HG02571 (cell line): ENCODE results near the gene PPP1R1B.
A peak's percentile ranks its signal among the peaks of the same experiment; 100 is the strongest.

Experiments used
- ATAC-seq: cut with Tn5 transposase; IDR thresholded peaks from one replicate; pipeline ENCODE4 v1.9.1; 2021; ENCODE audit warnings: mild to moderate bottlenecking, moderate library complexity; ENCODE audit not compliant: unreplicated experiment

PPP1R1B gene

GRCh38 chr17:39631403-39631802 is 4.7 kb downstream of the PPP1R1B start:
- no peak for ATAC-seq

GRCh38 chr17:39632153-39632941 is 5.6 kb downstream of the PPP1R1B start:
- no peak for ATAC-seq

DNA sequence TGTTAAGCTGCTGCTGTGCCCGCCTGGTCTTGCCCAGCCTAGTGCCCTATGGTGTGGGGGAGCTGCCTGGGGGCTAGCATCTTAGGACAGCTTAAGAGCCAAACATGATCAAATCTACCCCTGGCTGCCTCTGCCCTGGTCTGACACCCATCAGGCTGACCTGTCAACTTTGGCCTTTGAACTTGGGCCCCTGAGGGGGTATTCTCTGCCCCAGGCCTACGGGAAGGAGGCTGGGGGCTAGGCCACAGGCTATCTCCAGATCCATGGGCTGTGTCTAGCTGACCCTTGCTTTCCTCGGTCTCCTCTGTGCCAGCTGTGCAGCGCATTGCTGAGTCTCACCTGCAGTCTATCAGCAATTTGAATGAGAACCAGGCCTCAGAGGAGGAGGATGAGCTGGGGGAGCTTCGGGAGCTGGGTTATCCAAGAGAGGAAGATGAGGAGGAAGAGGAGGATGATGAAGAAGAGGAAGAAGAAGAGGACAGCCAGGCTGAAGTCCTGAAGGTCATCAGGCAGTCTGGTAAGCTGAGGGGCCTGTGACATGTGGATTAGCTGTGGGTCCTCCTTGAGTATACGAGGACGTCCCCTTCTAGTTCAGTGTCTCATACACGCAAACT is 6.9 kb downstream of the PPP1R1B start:
- no peak for ATAC-seq

DNA sequence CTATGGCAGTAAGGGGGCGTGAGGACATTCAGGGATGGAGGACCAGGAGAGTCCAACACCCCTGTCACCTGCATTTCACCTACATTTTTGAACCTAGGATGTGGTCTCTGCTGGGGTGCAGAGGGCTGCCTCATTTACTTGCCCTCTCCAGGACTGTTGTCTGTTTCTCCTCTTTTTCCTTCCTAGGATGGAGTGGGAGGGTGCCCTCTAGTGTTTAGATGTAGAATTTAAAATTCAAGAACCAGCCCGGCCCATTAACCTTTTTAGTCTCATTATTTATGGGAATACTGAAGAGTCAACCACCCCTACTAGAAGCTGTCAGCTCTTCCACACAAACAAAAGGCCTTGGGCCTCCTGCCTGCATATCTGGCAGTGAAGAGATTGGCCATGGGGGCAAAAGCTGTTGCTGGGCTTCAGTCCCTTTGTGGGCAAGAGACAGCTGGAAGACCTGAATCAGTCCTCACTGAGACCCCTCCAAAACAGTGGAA is 7.7 kb downstream of the PPP1R1B start:
- ATAC-seq, result no peak

- no peak for ATAC-seq
These were observed 8.9 kb downstream of the PPP1R1B start for GRCh38 chr17:39635614-39636176.

- ATAC-seq, result peak; percentile 6
These were observed 9.8 kb downstream of the PPP1R1B start for GRCh38 chr17:39636587-39636926.

DNA sequence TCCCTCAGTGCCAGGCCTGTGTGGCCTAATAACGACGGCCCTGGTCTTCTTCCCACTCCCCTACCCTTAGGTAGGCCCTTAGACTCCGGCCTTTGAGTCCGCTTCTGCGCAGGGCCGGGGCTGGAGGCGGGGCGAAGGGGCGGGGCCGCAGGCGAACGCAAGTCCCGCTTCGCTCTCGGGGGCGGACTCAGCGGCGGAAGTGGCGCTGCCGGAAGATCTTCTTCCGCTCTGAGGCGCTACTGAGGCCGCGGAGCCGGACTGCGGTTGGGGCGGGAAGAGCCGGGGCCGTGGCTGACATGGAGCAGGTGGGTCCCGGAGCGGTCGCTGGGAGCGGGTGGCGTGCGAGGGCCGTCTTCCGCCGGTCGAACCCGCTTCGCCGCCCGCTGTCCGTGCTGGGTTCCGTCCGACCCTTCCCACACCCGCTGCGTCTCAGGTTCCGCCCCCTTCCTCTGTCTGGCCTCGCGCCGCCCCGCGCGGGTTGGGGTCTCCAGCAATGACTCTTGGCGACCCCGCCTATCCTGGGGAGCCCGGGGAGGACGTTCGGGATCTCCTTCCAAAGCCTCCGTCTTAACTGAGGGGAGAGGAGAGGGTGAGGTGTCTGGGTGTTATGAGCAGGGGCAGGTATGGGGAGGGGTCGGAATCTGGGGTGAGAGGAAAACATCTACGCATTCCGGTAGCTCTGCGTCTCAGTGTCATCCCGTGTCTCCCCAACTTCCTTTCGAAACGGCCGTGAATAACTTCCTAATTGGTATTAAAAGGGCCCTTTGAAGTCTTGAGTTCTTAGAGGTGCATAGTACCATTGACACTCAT is 10.4 kb downstream of the PPP1R1B start, which contains the start of gene STARD3:
STARD3 (plus strand) TSS at position 218 of the 810 bp plus-strand sequence. CDS start 16,388 bp downstream, outside the sequence.
- peak; percentile 78 for ATAC-seq

GRCh38 chr17:39638317-39638716 is 11.6 kb downstream of the PPP1R1B start:
- no peak for ATAC-seq

GRCh38 chr17:39639043-39639442 is 12.3 kb downstream of the PPP1R1B start:
- ATAC-seq, result no peak

- no peak for ATAC-seq
These were observed 13.1 kb downstream of the PPP1R1B start for GRCh38 chr17:39639566-39640458.

- ATAC-seq, result no peak
These were observed 13.9 kb downstream of the PPP1R1B start for GRCh38 chr17:39640591-39641031.

DNA sequence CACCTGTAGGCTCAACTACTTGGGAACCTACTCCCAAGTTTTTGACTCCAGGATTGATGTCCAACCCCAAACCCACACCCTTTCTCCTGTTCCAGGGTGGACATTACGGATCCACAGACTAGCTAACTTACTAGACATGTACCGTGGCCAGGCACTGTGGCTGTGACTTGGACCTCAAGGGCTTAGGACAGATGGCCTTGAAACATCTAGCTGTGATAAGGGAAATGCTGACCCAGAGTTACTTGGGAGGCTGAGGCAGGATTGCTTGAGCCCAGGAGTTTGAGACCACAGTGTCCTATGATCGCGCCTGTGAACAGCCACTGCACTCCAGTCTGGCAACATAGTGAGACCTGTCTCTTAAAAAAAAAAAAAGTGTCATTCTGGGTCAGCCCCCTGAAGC is 14.3 kb downstream of the PPP1R1B start:
- no peak for ATAC-seq

DNA sequence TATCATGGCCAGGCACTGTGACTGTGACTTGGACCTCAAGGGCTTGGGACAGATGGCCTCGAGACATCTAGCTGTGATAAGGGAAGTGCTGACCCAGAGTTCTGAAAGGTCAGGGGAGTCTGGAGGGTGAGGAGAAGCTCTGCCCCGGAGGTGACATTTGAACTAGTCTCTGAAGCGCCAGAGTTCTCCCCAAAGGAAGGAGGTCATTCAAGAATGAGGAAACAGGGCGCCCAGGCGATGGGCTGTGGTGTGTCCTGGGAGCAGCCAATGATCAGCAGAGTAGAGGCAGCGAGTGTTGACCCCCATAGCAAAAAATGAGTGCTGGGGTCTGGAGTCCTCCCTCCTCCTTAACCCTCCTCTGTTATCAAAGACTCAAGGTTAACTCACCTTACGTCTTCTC is 15.1 kb downstream of the PPP1R1B start:
- no peak for ATAC-seq

DNA sequence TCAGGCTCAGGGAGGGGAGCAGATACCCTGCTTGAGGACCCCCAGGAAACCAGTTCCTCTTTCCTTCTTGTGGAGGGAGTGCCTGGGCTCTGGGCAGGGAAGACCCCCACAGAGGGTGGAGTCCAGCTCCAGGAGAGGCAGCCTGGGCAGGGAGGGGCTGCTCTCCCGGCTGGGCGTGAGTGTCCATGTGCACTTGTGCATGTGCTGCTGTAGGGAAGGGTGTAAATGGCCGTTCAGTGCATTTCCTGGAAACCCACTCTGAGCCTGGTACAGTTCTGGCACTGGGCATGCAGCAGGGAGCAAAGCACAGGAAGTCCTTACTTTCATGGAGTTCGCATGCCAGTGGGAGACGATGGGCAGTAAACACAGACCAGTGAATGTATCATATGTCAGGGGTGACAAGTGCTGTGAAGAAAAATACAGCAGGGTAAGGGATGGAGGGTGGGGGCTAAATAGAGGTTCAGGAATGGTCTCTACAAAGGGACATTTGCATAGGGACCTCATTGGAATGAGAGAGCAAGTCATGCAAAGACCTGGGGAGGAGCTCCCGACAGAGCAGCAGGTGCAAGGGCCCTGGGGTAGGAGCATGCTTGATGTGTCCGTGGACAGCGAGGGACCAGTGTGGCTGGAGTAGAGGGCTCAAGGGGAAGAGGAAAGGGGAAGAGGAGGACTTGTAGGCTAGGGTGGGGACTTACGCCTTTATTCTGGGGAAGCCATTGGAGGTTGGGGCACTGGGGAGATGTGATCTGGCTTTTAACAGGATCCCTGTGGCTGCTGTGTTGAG is 15.7 kb downstream of the PPP1R1B start:
- ATAC-seq, result no peak

GRCh38 chr17:39643271-39643670 is 16.5 kb downstream of the PPP1R1B start:
- ATAC-seq, result no peak

GRCh38 chr17:39647256-39647655 is 20.5 kb downstream of the PPP1R1B start:
- no peak for ATAC-seq

- ATAC-seq, result no peak
These were observed 22.0 kb downstream of the PPP1R1B start for GRCh38 chr17:39648616-39649366.

GRCh38 chr17:39650121-39650579 is 23.4 kb downstream of the PPP1R1B start:
- ATAC-seq, result no peak
